NCI-H146 treated with DMSO at 0.1 percent for 48 hours (cell line): Measurements from ENCODE around the gene HOXB2.
"Not testable (repeated sequence)": the region's sequence is repeated elsewhere in the genome, so short reads cannot be mapped to it uniquely, and the experiment has no call there.

ENCODE experiments used
- DNase-seq: peaks from one replicate; lab custom pipeline; 2025; ENCODE audit not compliant: unreplicated experiment; lab: John Stamatoyannopoulos, UW

Gene HOXB2

DNA sequence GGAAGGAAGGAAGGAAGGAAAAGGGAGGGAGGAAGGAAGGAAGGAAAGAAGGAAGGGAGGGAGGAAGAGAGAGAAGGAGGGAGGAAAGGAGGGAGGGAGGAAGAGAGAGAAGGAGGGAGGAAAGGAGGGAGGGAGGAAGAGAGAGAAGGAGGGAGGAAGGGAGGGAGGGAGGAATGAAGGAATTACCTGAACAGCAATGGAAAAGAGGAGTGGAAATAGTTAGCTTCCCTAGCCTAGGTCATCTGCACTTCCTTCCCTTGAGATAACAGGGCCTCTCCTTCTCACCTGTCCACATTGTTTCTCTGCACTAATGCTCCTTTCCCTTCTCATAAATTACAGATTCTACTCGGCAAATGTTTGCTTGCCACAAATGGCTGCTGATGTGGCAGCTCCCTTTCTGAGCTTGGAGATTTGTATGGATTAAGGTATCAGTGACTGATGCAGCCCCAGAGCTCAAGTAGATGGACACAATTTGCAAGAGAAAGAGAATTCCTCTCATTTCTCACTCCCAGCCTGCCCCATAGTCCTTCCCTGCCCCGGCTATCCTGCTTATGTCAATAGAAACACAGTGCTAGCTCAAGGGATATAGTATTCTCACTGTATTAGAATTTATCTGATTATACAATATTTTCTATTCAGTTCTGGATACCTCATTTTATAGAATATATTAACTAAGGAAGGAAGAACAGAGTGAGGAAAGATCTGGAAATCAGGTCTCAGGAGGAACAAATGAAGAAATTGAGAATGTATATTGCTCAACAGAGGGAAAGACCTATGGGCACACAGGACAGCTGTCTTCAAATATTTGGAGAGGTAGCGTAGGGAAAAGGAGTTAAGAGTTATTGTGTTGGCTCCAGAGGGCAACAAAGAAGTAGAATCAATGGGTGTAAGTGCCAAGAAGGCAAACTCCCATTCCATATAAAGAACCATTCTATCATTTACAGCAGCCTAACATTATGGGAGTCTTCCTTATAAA, 28.7 kb downstream of the HOXB2 start:
- DNase-seq = peak; percentile 14

DNA sequence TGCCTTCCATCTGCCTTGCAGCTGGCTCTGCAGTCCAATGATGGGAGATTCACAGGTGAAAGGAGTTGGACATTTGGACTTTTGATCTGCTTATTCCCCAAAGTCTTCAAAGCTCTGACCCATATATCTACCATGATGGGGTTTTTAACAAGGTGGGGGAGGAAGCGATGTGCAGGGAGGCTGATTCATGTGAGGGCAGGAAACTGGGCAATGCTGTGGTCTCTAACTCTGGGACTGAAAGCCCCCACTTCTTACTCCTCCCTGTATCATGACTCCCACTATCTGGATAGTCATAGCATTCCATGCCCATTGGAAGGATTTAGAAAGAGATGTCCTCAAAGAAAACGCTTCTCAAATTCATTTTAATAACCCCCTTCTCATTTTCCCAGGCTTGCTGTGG, 30.4 kb downstream of the HOXB2 start:
- no peak for DNase-seq

DNA sequence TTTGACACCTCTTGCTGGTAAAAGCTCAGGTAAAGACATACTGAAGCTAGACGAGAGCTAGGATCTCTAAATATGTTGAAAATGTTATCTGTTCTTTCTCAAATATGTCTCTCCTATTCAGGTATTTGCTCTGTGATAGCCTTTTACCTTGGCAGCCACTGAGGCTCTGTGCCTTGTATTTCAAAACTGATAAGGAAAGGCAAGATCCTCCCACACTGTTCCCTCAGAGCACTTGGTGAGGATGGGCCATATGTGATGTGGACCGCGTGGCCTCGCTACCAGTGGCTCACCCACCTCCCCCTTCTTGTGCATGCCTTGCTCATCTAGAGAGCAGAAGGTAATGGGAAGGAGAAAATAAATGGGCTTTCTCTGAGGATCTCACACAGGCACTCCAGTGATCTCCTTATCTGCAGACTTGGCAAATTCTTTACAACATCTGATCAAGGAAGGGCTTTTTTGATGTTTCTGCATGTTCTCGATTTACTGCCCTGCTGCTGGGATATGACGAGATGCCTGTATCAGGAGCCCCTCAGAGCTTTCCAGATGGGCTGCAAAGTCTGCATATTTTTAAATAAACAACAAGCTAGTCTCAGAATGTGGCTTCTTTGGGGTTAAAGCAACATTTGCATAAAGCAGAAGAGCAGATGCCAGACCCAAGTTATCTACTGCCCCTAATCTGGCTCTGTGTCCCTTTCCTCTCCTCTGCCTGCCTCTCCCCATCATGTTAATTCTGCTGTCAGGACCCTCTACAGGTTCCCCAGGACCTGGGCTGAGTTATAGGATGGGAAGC, 31.0 kb downstream of the HOXB2 start:
- no peak for DNase-seq

DNA sequence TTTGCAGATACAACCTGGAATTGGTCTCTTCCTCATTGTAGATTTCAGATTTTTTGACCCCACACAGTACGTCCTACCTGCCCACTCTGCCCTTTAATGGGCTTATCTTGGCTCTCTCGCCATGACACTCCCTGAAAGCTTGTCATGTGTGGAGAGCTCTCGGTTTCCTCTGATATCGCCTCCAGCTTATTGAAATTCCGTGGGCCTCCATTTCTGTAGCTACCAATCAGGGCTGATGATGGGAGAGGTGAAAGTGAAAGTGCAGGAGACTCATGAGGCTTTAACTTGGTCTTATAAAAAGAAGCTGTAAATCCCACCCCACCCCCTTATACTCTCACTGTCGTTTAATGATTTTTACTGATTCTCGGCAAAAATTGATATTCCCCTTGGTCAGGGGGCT, 31.8 kb downstream of the HOXB2 start:
- no peak for DNase-seq

DNA sequence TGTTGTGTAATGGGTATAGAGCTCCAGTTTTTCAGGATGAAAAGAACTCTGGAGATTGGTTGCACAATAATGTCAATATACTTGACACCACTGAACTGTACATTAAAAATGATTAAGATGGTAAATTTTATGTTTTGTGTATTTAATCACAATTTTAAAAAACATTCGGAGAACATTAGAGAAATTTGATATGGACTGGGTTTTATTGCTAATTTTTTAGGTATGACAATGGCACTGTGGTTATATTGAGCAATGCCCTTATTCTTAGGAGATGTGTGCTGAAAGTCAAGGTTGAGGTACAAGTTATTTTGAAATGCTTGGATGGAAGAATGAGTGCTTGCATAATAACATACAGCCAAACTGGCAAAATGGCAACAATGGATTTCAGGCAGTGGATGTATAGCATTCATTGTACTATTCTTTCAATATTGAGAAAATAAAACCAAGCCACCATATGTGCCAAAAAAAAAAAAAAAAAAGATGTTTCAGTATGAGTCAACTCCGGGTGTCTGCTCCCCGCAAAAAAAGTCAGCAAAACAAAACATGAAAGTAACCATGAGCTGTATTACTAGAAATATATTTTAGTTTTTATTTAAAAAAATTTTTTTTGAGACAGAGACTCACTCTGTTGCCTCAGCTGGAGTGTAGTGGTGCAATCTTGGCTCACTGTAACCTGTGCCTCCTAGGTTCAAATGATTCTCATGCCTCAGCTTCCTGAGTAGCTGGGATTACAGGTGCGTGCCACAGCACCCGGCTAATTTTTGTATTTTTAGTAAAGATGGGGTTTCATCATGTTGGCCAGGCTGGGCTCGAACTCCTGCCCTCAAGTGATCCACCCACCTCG, 33.9 kb downstream of the HOXB2 start:
- DNase-seq = no peak

DNA sequence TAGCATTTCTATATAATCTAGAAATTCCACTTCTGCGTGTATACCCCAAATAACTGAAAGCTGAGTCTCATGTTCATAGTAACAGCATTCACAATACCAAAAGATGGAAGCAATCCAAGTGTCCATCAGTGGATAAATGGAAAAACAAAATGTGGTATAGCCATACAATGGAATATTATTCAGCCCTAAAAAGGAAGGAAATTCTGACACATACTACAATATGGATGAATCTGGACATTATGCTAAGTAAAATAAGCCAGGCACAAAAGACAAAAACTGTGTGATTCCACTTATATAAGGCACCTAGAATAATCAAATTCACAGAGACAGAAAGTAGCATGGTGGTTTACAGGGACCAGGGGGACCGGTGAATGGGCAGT, 34.5 kb downstream of the HOXB2 start:
- no peak for DNase-seq

DNA sequence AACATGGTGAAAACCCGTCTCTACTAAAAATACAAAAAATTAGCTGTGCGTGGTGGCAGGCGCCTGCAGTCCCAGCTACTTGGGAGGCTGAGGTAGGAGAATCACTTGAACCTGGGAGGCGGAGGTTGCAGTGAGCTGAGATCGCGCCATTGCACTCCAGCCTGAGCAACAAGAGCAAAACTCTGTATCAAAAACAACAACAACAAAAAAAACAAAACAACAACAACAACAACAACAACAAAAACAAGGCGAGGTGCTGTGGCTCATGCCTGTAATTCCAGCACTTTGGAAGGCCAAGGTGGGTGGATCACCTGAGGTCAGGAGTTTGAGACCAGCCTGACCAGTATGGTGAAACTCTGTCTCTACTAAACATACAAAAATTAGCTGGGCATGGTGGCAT, 35.2 kb downstream of the HOXB2 start:
- DNase-seq = not testable (repeated sequence)

DNA sequence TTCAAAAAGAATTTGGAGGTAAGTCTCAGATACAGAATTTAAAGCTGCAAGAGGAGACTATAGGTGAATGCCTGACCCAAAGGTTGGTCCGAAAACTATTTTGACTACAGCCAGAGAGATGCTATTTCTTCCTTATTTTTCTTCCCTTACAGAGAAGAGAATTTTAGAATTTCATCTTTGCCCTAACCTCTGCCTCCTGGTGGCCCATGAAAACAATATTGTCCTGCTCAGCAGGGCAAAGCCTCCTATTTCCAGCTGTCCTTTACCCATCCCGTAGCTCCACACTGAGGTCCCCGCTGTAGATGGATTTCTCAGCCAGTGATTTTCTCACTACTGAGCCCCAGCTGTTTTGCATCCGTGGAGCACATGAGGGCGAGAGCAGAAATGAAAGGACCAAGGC, 38.7 kb downstream of the HOXB2 start:
- DNase-seq = no peak

DNA sequence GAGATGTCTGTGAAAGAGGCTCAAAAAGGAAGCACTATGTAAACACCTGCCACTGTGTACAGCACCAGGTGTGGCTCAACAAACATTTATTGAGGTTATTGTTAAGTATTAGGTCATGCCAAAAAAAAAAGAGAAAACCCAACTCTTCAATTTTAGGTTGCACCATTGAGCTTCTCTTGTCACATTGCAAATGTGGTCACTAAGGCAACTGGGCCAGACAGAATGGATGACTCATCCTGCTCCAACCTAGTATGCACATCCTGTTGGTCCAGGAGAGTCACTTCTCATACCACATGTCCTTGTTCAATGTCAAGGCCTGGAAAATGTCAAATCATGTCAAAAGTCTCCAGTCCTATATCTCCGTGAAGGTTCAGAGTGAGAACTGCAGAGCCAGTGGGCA, 39.1 kb downstream of the HOXB2 start:
- DNase-seq = peak; percentile 95

DNA sequence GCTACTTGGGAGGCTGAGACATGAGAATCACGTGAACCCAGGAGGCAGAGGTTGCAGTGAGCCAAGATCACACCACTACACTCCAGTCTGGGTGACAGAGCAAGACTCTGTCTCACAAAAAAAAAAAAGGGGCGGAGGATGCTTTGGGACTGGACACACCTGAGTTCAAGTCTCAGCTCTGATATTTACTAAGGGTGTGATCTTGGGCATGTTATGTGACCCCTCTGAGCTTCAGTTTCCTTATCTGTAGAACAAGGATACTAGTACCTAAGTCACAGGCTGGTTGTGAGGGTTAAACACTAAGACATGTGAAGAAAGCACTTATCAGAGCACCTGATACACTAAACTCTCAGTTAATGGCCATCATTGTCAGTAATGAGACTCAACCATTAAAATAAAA, 40.0 kb downstream of the HOXB2 start:
- DNase-seq = no peak

DNA sequence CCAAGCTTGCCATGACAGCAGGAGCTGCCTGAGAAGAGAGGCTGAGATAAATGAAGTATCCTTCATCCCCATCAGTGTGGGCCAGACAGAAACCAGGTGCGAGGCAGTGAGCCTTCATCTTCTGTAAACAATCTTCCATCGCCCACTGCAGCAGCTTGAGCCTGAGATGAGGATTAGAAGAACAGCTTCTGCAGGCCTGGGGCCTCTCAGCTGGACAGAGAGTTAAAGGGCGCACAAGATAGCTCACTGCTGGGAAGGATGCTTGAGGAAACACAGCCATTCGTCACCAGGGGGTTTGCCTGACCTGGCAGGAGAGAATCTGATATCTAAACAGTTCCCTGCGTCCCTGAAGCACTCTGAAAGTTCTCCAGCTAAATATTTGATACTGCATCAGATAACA, 41.2 kb downstream of the HOXB2 start:
- peak; percentile 18 for DNase-seq

DNA sequence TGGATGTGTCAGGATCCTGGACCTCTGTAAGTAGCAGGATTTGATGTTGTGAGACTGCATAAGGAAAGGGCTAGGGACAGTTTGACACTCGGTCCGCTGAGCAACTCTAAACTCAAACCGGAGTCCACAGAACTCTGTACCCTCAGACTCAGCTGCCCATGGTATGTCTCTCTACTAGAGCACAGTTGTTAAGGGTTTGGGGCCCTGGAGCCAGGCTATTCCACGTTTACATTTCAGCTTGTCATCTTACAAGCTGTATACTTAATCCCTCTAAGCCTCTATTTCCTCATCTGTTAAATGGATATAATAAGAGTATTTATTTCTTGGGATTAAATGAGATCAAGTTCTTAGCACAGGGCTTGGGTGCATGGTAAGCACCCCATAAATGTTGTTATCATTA, 42.0 kb downstream of the HOXB2 start:
- no peak for DNase-seq

DNA sequence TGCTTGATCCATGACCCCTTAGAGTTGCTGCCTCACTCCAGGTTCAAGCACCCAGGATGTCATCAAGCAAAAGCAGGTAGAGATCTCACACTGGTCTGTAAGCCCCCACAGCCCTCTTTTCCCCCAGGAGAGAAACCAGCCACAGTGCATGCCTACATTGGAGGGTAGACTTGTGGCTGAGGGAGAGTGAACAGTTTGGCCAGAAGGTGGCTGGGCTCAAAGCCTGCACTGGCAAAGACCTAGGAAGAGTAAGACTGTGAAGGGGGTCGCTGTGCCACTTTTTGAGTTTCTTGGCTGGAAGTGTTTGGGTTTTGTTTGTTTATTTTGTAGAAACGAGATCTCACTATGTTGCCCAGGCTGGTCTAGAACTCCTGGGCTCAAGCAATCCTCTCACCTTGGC, 42.6 kb downstream of the HOXB2 start:
- no peak for DNase-seq

DNA sequence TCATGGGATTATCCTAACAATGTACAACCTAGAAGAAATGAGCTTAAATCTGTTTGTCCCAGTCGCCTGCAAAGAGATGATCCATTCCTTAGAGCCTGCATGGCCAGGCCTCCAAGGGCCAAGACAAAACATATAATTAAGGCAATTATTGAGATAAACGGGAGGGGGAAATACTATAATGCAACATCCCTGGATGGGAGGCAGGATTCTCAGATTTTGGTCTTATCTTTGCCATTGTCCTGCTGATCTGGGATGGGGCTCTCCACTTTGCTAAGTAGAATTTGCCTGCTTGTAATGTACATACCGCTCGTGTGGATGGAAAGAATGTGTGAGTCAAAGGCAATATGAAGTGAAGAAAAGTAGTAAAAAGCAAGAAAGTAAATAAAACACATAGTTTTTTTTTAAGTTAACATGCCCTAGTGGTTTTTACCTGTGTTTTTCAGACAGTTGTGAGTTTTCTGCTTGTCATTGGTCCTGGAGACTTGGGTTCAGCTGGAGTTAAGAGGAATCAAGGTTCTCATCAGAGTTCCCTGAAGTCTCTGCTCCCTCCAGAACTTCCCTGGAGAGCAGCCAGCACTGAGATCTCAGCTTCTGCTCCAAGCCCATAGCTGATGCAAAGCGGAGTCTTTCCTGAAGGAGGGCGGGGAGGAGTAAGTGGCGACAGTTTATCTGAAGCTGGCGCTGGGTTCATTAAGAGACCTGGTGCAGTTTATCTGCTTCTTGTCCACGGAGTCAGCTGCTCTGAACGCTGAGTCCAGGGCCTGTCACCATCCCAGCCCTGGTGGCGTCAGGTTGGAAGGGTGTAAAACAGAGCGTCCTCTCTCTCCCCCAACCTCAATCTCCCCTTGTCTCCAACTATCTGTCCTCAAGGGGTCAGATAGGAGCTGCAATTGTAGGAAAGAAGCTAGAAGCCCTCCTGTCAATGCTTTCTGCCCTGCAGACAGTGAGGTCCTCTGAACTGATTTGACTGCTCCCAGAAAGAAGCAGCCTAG, 44.2 kb downstream of the HOXB2 start:
- no peak for DNase-seq

DNA sequence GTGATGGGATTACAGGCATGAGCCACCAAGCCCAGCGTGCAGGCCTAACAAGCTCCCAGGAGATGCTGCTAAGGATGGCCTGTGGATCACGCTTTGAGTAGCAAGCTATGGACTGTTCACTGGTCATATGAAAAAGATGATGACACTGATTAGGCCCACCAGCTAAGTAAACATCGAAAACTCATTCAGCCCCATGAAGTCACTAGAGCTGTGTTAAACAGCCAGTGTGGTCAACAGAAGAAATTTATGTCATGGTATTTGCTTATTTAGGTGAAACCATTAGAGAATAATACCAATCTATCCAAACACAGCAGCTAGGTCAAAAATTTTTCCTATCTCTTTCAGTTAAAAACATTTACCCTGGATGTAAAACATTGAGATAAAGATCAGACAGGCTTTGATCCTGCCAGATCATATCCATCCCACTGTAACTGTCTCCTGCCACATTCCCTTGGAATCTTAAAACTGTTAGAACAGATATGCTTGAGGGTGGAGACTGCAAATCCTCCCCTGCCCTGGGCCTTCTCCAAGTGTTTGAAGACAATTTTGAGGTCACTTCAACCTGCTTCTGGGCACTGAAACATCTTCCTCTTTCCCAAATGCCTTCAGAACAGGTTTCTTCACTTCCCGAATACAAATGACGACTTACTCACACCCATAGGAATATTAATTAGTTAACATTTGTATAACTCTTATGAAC, 45.0 kb downstream of the HOXB2 start:
- peak; percentile 24 for DNase-seq

DNA sequence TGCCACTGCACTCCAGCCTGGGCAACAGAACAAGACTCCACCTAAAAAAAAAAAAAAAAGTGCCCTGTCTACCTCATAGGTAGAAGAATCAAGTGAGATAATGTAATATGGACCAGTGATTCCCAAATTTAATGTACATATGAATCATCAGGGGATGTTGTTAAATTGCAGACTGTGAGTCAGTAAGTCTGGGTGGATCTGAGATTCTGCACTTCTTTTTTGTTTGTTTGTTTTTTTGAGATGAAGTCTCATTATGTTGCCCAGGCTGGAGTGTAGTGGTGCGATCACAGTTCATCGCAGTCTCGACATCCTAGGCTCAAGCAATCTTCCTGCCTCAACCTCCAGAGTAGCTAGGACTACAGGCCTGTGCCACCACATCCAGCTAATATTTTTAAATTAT, 45.7 kb downstream of the HOXB2 start:
- no peak for DNase-seq

DNA sequence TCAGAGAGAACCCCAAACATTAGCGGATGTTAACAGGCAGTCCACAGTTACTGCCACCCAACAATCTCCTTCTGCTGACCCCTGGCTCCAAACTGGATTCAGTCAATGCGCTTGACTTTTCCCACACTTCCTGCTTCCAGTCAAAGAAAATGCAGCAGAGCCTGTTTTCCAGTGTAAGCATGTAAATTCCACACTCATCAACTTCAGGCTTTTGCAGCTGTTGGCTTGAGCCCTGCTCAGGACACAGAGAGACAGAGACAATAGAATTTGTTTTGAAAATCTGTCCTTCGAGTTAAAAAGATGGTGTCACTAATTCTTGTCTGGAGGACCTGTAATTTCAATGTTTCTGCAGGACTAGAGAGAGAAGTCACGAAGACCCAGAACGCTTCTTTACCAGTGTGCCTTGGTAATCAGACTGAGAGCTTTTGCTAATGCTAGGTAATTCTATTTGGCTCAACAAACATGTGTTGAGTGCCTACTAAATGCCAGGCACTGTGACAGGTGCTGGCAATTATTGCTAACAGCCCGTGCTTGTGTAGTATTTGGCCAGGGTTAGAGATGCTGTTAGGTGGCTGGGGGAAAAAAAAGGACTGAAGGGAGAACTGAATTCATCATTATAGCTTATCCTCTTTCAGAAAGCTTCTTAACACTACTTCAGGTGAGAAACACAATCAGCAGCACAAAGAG, 46.6 kb downstream of the HOXB2 start:
- DNase-seq = no peak

DNA sequence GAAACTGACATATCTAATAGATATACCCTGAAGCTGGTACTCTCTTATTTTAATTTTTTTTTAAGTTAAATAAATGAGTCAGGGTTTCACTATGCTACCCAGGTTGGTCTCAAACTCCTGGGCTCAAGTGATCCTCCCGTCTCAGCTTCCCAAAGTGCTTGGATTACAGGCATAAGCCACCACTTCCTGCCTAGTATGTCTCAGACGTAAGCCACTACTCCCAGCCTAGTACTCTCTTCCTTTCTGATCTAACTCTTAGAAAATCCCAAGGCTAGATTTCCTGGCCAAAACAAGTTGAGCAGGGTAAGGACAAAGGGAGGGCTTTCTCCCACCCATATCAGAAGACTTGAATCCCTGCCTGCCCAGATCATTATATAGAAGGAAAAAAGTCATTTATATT, 47.8 kb downstream of the HOXB2 start:
- no peak for DNase-seq

DNA sequence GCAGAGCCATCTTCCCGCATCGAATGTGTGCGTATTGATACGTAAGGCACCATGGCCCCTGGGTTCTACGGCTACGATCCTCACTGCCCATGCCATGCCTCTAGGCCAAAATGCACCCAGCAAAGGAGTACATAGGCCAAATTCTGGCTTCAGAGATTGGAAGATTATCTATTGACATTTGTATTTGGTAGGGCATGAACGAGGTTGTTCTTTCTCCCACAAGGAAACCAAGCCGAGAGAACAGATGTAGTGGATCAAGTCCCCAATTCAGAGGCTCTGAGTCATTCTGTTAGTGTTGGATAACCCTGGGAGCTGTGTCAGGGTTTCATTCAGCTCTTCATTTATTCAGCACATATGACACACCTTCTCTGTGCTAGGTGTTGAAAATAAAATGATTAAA, 50.6 kb downstream of the HOXB2 start:
- DNase-seq = no peak
